Ishikawa (cell line): ENCODE results near the gene WAC.

Source experiments
- CEBPB ChIP-seq: IDR thresholded peaks from 2 replicates; pipeline ENCODE4 v1.6.1; 2012
- EGR1 ChIP-seq: IDR thresholded peaks from 2 replicates; pipeline ENCODE4 v1.6.1; 2012
- EP300 ChIP-seq: IDR thresholded peaks from 2 replicates; pipeline ENCODE4 v1.6.1; 2012; ENCODE audit warnings: borderline replicate concordance
- RAD21 ChIP-seq: IDR thresholded peaks from 2 replicates; pipeline ENCODE4 v1.6.1; 2012; ENCODE audit warnings: low read depth
- TAF1 ChIP-seq: IDR thresholded peaks from 2 replicates; pipeline ENCODE4 v1.6.1; 2012; ENCODE audit warnings: low read depth, mild to moderate bottlenecking
- TCF12 ChIP-seq: IDR thresholded peaks from 2 replicates; pipeline ENCODE4 v1.6.1; 2012; ENCODE audit warnings: low read depth
- USF1 ChIP-seq: IDR thresholded peaks from 2 replicates; pipeline ENCODE4 v1.6.1; 2012
- YY1 ChIP-seq: IDR thresholded peaks from 2 replicates; pipeline ENCODE4 v1.6.1; 2012; ENCODE audit warnings: low read depth
- ZBTB7A ChIP-seq: IDR thresholded peaks from 2 replicates; pipeline ENCODE4 v1.6.1; 2012; ENCODE audit warnings: low read depth
- TF ChIP-seq, protein P1 (sequence below): IDR thresholded peaks from 2 replicates; pipeline ENCODE4 v1.6.1; 2012
- TF ChIP-seq, protein P2 (sequence below): IDR thresholded peaks from 2 replicates; pipeline ENCODE4 v1.6.1; 2012; ENCODE audit warnings: low read depth, mild to moderate bottlenecking

- no peak for TF ChIP-seq EGR1
- no peak for TF ChIP-seq EP300
- TF ChIP-seq YY1 = no peak
- TF ChIP-seq, protein P1, sequence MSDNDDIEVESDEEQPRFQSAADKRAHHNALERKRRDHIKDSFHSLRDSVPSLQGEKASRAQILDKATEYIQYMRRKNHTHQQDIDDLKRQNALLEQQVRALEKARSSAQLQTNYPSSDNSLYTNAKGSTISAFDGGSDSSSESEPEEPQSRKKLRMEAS = no peak
- TF ChIP-seq USF1 = no peak
- TF ChIP-seq, protein P2, sequence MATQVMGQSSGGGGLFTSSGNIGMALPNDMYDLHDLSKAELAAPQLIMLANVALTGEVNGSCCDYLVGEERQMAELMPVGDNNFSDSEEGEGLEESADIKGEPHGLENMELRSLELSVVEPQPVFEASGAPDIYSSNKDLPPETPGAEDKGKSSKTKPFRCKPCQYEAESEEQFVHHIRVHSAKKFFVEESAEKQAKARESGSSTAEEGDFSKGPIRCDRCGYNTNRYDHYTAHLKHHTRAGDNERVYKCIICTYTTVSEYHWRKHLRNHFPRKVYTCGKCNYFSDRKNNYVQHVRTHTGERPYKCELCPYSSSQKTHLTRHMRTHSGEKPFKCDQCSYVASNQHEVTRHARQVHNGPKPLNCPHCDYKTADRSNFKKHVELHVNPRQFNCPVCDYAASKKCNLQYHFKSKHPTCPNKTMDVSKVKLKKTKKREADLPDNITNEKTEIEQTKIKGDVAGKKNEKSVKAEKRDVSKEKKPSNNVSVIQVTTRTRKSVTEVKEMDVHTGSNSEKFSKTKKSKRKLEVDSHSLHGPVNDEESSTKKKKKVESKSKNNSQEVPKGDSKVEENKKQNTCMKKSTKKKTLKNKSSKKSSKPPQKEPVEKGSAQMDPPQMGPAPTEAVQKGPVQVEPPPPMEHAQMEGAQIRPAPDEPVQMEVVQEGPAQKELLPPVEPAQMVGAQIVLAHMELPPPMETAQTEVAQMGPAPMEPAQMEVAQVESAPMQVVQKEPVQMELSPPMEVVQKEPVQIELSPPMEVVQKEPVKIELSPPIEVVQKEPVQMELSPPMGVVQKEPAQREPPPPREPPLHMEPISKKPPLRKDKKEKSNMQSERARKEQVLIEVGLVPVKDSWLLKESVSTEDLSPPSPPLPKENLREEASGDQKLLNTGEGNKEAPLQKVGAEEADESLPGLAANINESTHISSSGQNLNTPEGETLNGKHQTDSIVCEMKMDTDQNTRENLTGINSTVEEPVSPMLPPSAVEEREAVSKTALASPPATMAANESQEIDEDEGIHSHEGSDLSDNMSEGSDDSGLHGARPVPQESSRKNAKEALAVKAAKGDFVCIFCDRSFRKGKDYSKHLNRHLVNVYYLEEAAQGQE = no peak
- no peak for TF ChIP-seq ZBTB7A
- TF ChIP-seq RAD21 = no peak
- TF ChIP-seq TAF1 = no peak
- TF ChIP-seq CEBPB = no peak
- no peak for TF ChIP-seq TCF12
Observed at GRCh38 chr10:28577506-28577905, 44.6 kb downstream of the WAC start.
